Colonic mucosa (tissue), 4 donors: Measurements from ENCODE around the gene MRPL2. TPM values are rescaled to one million over a fixed set of nuclear protein-coding genes. Genes with fewer than 3 reads are reported as not detected.

Experiments
- DNase-seq: peaks from one replicate; pipeline ENCODE4 v3.0.0-alpha.2; 2020
- H3K27ac ChIP-seq: fragments of 200-600 bp; one replicate; pipeline ENCODE4 v1.8.0; 2021
- H3K27me3 ChIP-seq: fragments of 200-600 bp; one replicate; pipeline ENCODE4 v1.8.0; 2021
- H3K36me3 ChIP-seq: fragments of 200-600 bp; one replicate; pipeline ENCODE4 v1.8.0; 2021
- H3K4me1 ChIP-seq: fragments of 200-600 bp; one replicate; pipeline ENCODE4 v1.8.0; 2021; ENCODE audit warnings: mild to moderate bottlenecking
- H3K4me3 ChIP-seq: fragments of 200-600 bp; one replicate; pipeline ENCODE4 v1.8.0; 2021
- H3K9ac ChIP-seq, 2 donors: one replicate each; pipeline ENCODE4 v1.7.0; 2013; ENCODE audit warnings: control low read depth in 2 of 2, low read depth in 2 of 2, low read length in 2 of 2
- H3K9me3 ChIP-seq: fragments of 200-600 bp; one replicate; pipeline ENCODE4 v1.8.0; 2021
- intact Hi-C: fragments of 100-400 bp; cut with DNase I; formaldehyde crosslinking; loops from one replicate; pipeline ENCODE4 v1.14.1; 2022
- total RNA-seq, 2 donors: library from RNA; stranded (reverse); fragmentation: NEBNext Ultra II Directional in 1 of 2; extraction: Animal tissue kit (Norgen Biotek cat#: 25700) in 1 of 2; gene quantifications; one replicate each; pipeline ENCODE4 v1.2.1, GENCODE V29; 2021
- TF ChIP-seq, protein P1 (sequence below): fragments of 200-600 bp; IDR thresholded peaks from one replicate; pipeline ENCODE4 v1.8.0; 2022; ENCODE audit warnings: antibody characterized with exemption, mild to moderate bottlenecking
- donor health status: healthy.
- donor health status: DM: no; HTN: no; CAD: no.
- donor health status: DM: no; HTN: no; CAD: no.

The MRPL2 gene
- total RNA-seq, 2 donors from 2014 or later = 73.2 to 112 TPM

DNA sequence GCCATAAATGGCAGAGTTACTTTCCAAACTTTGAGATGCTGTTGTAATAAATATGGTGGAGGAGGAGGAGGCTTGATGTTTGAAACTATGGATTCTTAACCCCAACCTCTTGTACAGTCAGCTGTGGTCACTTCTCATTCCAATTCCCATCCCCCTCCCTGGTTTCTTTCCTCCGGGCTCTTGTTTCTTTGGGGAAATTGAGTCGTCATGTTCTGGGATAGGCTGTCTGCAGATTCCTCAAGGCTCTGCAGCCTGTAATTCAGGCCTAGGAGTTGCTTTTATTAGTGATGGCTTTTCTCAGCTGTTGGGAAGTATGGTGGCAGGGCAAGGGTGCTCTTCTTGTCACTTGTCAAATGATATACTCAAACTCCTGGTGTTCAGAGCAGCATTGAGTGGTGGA, 19.5 kb upstream of the MRPL2 start:
- DNase-seq = no peak
- TF ChIP-seq, protein P1, sequence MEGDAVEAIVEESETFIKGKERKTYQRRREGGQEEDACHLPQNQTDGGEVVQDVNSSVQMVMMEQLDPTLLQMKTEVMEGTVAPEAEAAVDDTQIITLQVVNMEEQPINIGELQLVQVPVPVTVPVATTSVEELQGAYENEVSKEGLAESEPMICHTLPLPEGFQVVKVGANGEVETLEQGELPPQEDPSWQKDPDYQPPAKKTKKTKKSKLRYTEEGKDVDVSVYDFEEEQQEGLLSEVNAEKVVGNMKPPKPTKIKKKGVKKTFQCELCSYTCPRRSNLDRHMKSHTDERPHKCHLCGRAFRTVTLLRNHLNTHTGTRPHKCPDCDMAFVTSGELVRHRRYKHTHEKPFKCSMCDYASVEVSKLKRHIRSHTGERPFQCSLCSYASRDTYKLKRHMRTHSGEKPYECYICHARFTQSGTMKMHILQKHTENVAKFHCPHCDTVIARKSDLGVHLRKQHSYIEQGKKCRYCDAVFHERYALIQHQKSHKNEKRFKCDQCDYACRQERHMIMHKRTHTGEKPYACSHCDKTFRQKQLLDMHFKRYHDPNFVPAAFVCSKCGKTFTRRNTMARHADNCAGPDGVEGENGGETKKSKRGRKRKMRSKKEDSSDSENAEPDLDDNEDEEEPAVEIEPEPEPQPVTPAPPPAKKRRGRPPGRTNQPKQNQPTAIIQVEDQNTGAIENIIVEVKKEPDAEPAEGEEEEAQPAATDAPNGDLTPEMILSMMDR = no peak
- H3K9ac ChIP-seq = no peak overlapping the region
- no peaks in the 10 kb centered on the region for H3K9me3 ChIP-seq
- no peak overlapping the region for H3K4me3 ChIP-seq
- H3K4me1 ChIP-seq = no peaks in the 10 kb centered on the region
- no peaks in the 10 kb centered on the region for H3K36me3 ChIP-seq
- peaks cover 4% of the 10 kb centered on the region for H3K27me3 ChIP-seq
- no peak overlapping the region for H3K27ac ChIP-seq
- intact Hi-C loops = no loop called here

- Histone ChIP-seq H3K9me3 (no peaks in the 10 kb centered on the region), H3K4me1 (no peaks in the 10 kb centered on the region), H3K27me3 (peaks cover 4% of the 10 kb centered on the region), H3K9ac (no peak overlapping the region), H3K27ac (no peak overlapping the region), H3K4me3 (no peak overlapping the region), H3K36me3 (no peaks in the 10 kb centered on the region)
- intact Hi-C loops = no loop called here
- TF ChIP-seq, protein P1 = no peak
- no peak for DNase-seq
Measured at GRCh38 chr6:43077981-43078511, 18.8 kb upstream of the MRPL2 start.

GRCh38 chr6:43077333-43077809, 18.1 kb upstream of the MRPL2 start:
- Histone ChIP-seq H3K36me3 (no peaks in the 10 kb centered on the region), H3K27me3 (peaks cover 4% of the 10 kb centered on the region), H3K9me3 (no peaks in the 10 kb centered on the region), H3K27ac (no peak overlapping the region), H3K4me3 (peak overlapping the region; percentile 56), H3K4me1 (no peaks in the 10 kb centered on the region), H3K9ac (peak overlapping the region; percentile 69 to 73)
- TF ChIP-seq, protein P1 = no peak
- DNase-seq = no peak
- intact Hi-C loops = no loop called here

- H3K9ac ChIP-seq = peak overlapping the region; percentile 69 to 73
- intact Hi-C loops = no loop called here
- peak; percentile 35 for DNase-seq
Measured at GRCh38 chr6:43076464-43077332, 17.5 kb upstream of the MRPL2 start.

DNA sequence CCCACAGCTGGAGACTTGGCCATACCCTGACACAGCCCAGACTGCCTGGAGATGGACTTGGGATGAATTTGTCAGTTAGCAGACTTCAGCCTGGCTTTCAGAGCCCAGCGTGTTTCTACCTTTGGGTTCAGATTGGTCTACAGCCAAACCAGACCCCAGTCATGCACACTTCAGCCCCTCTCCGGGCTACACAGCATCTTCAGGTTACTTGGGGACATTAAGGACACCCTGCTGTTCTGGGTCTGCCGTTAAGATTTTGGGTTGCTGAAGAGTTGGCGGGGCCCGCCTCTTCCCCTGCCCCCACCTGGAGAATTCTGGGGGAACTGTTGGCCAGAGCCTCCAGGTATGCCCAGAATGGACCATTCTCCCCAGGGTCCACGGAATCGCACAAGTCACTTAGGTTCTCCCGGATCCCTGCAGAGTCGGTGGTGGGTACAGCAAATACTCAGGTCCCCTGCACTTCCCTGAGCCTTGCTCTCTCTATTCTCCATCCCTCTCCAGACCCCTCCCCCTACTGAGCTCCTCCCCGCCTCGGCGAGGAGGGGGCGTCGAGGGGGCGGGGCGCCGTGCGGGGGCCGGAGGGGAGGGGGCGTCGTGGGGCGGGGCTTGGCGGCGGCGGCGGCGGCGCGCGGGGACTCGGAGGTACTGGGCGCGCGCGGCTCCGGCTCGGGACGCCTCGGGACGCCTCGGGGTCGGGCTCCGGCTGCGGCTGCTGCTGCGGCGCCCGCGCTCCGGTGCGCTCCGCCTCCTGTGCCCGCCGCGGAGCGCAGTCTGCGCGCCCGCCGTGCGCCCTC, 16.6 kb upstream of the MRPL2 start, which contains the start of gene PTK7:
Gene PTK7, plus strand, starts transcription at position 645 of the 794 bp plus-strand sequence. CDS start 175 bp downstream, outside the sequence.
- H3K4me1 ChIP-seq = no peaks in the 10 kb centered on the region
- no peaks in the 10 kb centered on the region for H3K36me3 ChIP-seq
- peak within 1 kb of the TSS; percentile 56 for H3K4me3 ChIP-seq
- H3K9ac ChIP-seq = peak within 1 kb of the TSS; percentile 69 to 73
- no peaks in the 10 kb centered on the region for H3K9me3 ChIP-seq
- peak within 1 kb of the TSS; percentile 22 for H3K27ac ChIP-seq
- TF ChIP-seq, protein P1 = no peak
- intact Hi-C loops = no loop called here
- peak; percentile 43 for DNase-seq
- H3K27me3 ChIP-seq = peaks cover 4% of the 10 kb centered on the region

More at GRCh38 chr6:43076464-43077332, 17.5 kb upstream of the MRPL2 start:
- TF ChIP-seq, protein P1 = no peak
- Histone ChIP-seq H3K36me3 (no peaks in the 10 kb centered on the region), H3K27me3 (peaks cover 4% of the 10 kb centered on the region), H3K27ac (peak overlapping the region; percentile 22), H3K9me3 (no peaks in the 10 kb centered on the region), H3K4me3 (peak overlapping the region; percentile 56), H3K4me1 (no peaks in the 10 kb centered on the region)
